ENCODE data around the gene LRMDA.

Gene LRMDA

DNA sequence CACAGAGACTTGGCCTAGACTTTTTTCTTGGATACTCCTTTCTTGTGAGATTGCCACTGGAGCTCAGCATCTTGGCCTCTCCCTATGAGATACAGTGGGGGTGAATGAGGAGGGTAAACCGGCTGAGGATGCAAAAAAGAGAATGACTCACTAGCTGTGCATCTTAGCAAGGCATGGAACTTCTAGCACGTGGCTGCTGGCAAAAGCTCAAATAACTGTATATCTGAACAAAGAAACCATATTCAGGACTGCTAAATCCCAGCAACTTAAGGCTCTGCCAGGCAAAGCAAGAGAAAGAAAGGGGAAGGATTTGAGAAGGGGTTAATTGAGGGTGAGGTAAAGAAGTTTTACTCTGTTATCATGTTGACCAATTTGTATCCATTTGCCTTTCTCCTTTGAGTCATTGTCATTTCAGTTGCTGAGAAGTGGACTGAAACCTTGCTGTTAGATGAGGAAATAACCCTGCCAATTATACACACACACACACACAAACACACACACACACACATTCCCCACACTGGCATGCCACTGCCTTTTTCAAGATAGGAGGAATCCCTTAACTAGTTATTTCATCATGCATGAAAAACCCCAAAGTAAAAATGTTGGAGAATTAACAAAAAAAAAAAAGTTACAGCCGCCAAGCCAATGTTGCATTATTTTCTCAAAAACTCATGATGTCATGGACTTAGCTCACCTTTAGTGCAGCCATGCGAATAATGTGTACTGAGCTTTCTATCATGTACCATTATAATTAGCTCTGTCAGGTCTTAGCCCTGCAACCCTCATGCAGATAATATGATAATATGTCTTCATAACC lies 997.3 kb downstream of the LRMDA start:
- H3K9me3 ChIP-seq (ENCODE audit: insufficient read depth, low read length, severe bottlenecking) = no peaks in the 10 kb centered on the region
- H4K20me1 ChIP-seq (ENCODE audit: insufficient read depth, low read length) = no peaks in the 10 kb centered on the region
- no peak overlapping the region for H3K4me2 ChIP-seq (ENCODE audit: insufficient read depth, low read length)
- DNase-seq (no peak), ATAC-seq (ENCODE audit: insufficient read depth, low read depth) (no peak)
- H3K9ac ChIP-seq (ENCODE audit: low read depth, low read length) = no peak overlapping the region
- no peaks in the 10 kb centered on the region for H3K36me3 ChIP-seq (ENCODE audit: insufficient read depth, low read length)
- no peak for TF ChIP-seq EZH2 (IDR thresholded peaks at IDR 0.05; ENCODE audit: borderline replicate concordance, low read depth, low read length, severe bottlenecking)
- TF ChIP-seq, protein P1, sequence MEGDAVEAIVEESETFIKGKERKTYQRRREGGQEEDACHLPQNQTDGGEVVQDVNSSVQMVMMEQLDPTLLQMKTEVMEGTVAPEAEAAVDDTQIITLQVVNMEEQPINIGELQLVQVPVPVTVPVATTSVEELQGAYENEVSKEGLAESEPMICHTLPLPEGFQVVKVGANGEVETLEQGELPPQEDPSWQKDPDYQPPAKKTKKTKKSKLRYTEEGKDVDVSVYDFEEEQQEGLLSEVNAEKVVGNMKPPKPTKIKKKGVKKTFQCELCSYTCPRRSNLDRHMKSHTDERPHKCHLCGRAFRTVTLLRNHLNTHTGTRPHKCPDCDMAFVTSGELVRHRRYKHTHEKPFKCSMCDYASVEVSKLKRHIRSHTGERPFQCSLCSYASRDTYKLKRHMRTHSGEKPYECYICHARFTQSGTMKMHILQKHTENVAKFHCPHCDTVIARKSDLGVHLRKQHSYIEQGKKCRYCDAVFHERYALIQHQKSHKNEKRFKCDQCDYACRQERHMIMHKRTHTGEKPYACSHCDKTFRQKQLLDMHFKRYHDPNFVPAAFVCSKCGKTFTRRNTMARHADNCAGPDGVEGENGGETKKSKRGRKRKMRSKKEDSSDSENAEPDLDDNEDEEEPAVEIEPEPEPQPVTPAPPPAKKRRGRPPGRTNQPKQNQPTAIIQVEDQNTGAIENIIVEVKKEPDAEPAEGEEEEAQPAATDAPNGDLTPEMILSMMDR (IDR thresholded peaks at IDR 0.05; ENCODE audit: borderline replicate concordance, extremely low read depth, low read length, poor library complexity, severe bottlenecking) = no peak
- no peak overlapping the region for H3K27ac ChIP-seq (ENCODE audit: low read length)
- no peaks in the 10 kb centered on the region for H3K79me2 ChIP-seq (ENCODE audit: insufficient read depth, low read length)
- no peaks in the 10 kb centered on the region for H3K27me3 ChIP-seq (ENCODE audit: insufficient read depth, low read length, poor library complexity)
- no peak overlapping the region for H3K4me3 ChIP-seq (ENCODE audit: low read depth in 1 of 2, low read length in 2 of 2)
- no peaks in the 10 kb centered on the region for H3K4me1 ChIP-seq (ENCODE audit: insufficient read depth, low read length)
- no peak overlapping the region for H2AFZ ChIP-seq (ENCODE audit: low read depth, low read length)

DNA sequence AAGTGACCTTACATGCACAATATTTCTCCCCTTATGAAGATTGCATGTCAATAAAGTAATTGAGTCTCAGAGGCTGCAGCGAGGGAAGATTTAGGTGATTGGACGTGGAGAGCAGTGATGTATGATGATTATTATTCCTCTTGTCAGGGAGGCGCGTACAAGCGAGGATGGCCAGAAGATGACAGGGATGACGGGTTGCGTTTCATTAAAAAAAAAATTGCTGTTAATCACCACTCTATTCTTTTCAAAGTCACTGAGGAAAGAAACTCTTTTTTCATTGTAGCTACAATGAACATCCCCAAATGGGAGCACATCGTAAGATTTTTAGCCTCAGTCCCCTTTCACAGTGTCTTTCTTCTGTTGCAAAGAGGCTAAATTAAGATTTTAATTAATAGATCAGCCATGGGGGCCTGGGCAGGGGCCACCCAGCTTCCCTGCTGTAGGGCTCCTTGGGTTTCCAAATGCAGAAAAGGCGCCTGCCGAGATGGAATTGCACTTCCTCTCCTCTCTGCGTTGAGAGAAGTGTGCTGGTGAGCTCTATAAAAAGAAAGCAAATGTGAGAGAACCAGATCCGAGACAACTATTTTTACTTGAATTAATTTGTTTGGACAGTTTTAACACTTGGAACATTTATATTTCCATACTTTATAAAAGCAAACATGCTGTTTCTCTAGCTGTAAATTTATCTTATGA lies 998.1 kb downstream of the LRMDA start:
- TF ChIP-seq, protein P1 (IDR thresholded peaks at IDR 0.05; ENCODE audit: borderline replicate concordance, extremely low read depth, low read length, poor library complexity, severe bottlenecking) = no peak
- TF ChIP-seq EZH2 (IDR thresholded peaks at IDR 0.05; ENCODE audit: borderline replicate concordance, low read depth, low read length, severe bottlenecking) = no peak
- no peaks in the 10 kb centered on the region for H3K36me3 ChIP-seq (ENCODE audit: insufficient read depth, low read length)
- no peaks in the 10 kb centered on the region for H3K27me3 ChIP-seq (ENCODE audit: insufficient read depth, low read length, poor library complexity)
- no peak overlapping the region for H2AFZ ChIP-seq (ENCODE audit: low read depth, low read length)
- H3K4me3 ChIP-seq (ENCODE audit: low read depth in 1 of 2, low read length in 2 of 2) = no peak overlapping the region
- H3K27ac ChIP-seq (ENCODE audit: low read length) = no peak overlapping the region
- H3K9me3 ChIP-seq (ENCODE audit: insufficient read depth, low read length, severe bottlenecking) = no peaks in the 10 kb centered on the region
- no peak overlapping the region for H3K4me2 ChIP-seq (ENCODE audit: insufficient read depth, low read length)
- no peaks in the 10 kb centered on the region for H3K4me1 ChIP-seq (ENCODE audit: insufficient read depth, low read length)
- ATAC-seq (ENCODE audit: insufficient read depth, low read depth) (no peak), DNase-seq (no peak)
- no peaks in the 10 kb centered on the region for H4K20me1 ChIP-seq (ENCODE audit: insufficient read depth, low read length)
- no peaks in the 10 kb centered on the region for H3K79me2 ChIP-seq (ENCODE audit: insufficient read depth, low read length)
- H3K9ac ChIP-seq (ENCODE audit: low read depth, low read length) = no peak overlapping the region

DNA sequence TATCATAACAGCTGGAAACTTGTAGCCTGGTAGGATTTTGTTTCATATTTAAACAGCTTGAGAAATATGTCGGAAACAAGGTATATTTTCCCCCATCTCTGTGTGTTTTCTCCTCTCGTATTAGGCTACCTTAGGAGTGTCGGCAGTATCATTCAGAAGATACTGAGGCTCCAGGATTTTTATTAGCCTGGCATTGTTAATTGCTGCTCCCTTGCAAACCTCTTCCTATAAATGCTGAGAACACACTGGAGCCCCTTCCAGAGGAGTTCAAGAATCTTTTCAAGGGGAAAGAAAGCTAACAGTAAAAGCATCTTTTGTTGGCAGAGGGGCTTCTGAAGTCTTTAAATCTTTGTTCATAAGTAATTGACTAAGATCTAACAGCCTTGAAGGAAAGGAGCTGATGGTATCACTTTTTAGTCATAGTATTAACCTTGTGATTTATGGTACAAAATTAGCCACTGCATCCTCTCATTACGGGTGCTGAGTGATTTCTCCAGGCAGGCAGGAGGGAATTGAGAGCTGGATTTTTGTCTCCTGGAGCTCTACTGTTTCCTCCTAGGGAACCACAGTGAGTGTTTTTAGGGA lies 998.7 kb downstream of the LRMDA start:
- H3K9ac ChIP-seq (ENCODE audit: low read depth, low read length) = no peak overlapping the region
- TF ChIP-seq EZH2 (IDR thresholded peaks at IDR 0.05; ENCODE audit: borderline replicate concordance, low read depth, low read length, severe bottlenecking) = no peak
- TF ChIP-seq, protein P1 (IDR thresholded peaks at IDR 0.05; ENCODE audit: borderline replicate concordance, extremely low read depth, low read length, poor library complexity, severe bottlenecking) = no peak
- H3K9me3 ChIP-seq (ENCODE audit: insufficient read depth, low read length, severe bottlenecking) = no peaks in the 10 kb centered on the region
- DNase-seq (no peak), ATAC-seq (ENCODE audit: insufficient read depth, low read depth) (no peak)
- no peaks in the 10 kb centered on the region for H3K36me3 ChIP-seq (ENCODE audit: insufficient read depth, low read length)
- H3K27me3 ChIP-seq (ENCODE audit: insufficient read depth, low read length, poor library complexity) = no peaks in the 10 kb centered on the region
- no peaks in the 10 kb centered on the region for H4K20me1 ChIP-seq (ENCODE audit: insufficient read depth, low read length)
- H3K27ac ChIP-seq (ENCODE audit: low read length) = no peak overlapping the region
- no peak overlapping the region for H3K4me2 ChIP-seq (ENCODE audit: insufficient read depth, low read length)
- H3K4me3 ChIP-seq (ENCODE audit: low read depth in 1 of 2, low read length in 2 of 2) = no peak overlapping the region
- no peaks in the 10 kb centered on the region for H3K4me1 ChIP-seq (ENCODE audit: insufficient read depth, low read length)
- H3K79me2 ChIP-seq (ENCODE audit: insufficient read depth, low read length) = no peaks in the 10 kb centered on the region
- no peak overlapping the region for H2AFZ ChIP-seq (ENCODE audit: low read depth, low read length)

Data from DND-41 (cell line).